ENCODE results near the gene CC2D2B.

The CC2D2B gene

DNA sequence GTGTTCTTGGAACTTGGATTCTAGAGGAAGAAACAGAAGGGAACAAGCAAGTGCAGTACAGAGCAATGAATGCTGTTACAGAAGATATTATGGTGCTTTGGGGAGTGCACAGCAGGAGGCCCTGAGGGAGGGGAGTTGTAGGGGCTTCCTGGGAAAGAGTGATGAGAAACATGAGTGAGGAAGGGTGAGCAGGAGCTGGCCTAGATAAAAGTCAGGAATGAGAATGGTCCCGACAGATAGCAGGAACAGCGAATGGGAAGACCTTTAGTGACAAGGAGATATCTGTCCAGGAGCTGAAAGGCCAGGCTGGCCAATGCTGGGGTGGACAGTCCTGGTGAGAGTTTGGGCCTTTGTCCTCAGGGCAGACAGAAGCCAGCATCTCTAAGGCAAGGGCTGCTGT is 115.0 kb downstream of the CC2D2B start:
- H3K36me3 ChIP-seq (ENCODE audit: control insufficient read depth, low read length) = no peaks in the 10 kb centered on the region
- no peaks in the 10 kb centered on the region for H3K4me1 ChIP-seq (ENCODE audit: control insufficient read depth, low read length)
- no peaks in the 10 kb centered on the region for H3K9me3 ChIP-seq (ENCODE audit: control insufficient read depth, insufficient read depth, low read length)
- no peaks in the 10 kb centered on the region for H3K79me2 ChIP-seq (ENCODE audit: control insufficient read depth, low read length)
- H3F3A ChIP-seq (ENCODE audit: control insufficient read depth, insufficient read depth) = no peaks in the 10 kb centered on the region
- H3K27me3 ChIP-seq (ENCODE audit: control insufficient read depth, low read length) = no peaks in the 10 kb centered on the region
- TF ChIP-seq, protein P1, sequence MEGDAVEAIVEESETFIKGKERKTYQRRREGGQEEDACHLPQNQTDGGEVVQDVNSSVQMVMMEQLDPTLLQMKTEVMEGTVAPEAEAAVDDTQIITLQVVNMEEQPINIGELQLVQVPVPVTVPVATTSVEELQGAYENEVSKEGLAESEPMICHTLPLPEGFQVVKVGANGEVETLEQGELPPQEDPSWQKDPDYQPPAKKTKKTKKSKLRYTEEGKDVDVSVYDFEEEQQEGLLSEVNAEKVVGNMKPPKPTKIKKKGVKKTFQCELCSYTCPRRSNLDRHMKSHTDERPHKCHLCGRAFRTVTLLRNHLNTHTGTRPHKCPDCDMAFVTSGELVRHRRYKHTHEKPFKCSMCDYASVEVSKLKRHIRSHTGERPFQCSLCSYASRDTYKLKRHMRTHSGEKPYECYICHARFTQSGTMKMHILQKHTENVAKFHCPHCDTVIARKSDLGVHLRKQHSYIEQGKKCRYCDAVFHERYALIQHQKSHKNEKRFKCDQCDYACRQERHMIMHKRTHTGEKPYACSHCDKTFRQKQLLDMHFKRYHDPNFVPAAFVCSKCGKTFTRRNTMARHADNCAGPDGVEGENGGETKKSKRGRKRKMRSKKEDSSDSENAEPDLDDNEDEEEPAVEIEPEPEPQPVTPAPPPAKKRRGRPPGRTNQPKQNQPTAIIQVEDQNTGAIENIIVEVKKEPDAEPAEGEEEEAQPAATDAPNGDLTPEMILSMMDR (IDR thresholded peaks at IDR 0.05; ENCODE audit: low read depth, low read length, poor library complexity, severe bottlenecking) = no peak
- no peak for TF ChIP-seq EZH2phosphoT487 (IDR thresholded peaks at IDR 0.05; ENCODE audit: borderline replicate concordance, low read length)
- no peaks in the 10 kb centered on the region for H3K9me2 ChIP-seq (replicated peaks; ENCODE audit: control insufficient read depth, low read length)
- H3K4me2 ChIP-seq (ENCODE audit: low read length) = no peak overlapping the region
- no peak overlapping the region for H3K4me3 ChIP-seq (ENCODE audit: low read length)
- H3K27ac ChIP-seq (ENCODE audit: low read depth, low read length) = no peak overlapping the region
- no peaks in the 10 kb centered on the region for H4K20me1 ChIP-seq (ENCODE audit: control insufficient read depth, insufficient read depth, low read depth, low read length)

DNA sequence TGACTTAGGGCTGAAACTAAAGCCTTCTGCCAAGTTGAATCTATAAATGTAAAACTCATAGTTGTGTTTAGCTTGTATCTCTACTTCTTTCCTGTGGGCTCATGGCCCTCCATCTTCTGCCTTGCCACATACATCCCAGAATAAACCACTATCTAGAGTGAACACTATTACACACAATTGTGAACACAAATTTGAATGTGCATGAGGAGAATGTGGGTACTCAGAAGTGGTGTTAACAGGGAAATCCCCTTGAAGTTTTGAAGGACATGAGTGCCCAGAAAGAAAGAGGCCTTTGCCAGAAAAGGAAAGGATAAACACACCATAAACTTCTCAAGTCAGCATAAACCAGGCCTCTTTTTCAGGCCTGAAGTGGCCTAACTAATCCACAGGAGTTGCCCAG is 115.4 kb downstream of the CC2D2B start:
- no peak overlapping the region for H3K4me2 ChIP-seq (ENCODE audit: low read length)
- H3K4me1 ChIP-seq (ENCODE audit: control insufficient read depth, low read length) = no peaks in the 10 kb centered on the region
- no peak overlapping the region for H3K27ac ChIP-seq (ENCODE audit: low read depth, low read length)
- no peaks in the 10 kb centered on the region for H3K79me2 ChIP-seq (ENCODE audit: control insufficient read depth, low read length)
- H3K36me3 ChIP-seq (ENCODE audit: control insufficient read depth, low read length) = no peaks in the 10 kb centered on the region
- H4K20me1 ChIP-seq (ENCODE audit: control insufficient read depth, insufficient read depth, low read depth, low read length) = no peaks in the 10 kb centered on the region
- no peaks in the 10 kb centered on the region for H3K27me3 ChIP-seq (ENCODE audit: control insufficient read depth, low read length)
- H3K9me3 ChIP-seq (ENCODE audit: control insufficient read depth, insufficient read depth, low read length) = no peaks in the 10 kb centered on the region
- H3K4me3 ChIP-seq (ENCODE audit: low read length) = no peak overlapping the region
- TF ChIP-seq, protein P1 (IDR thresholded peaks at IDR 0.05; ENCODE audit: low read depth, low read length, poor library complexity, severe bottlenecking) = no peak
- TF ChIP-seq EZH2phosphoT487 (IDR thresholded peaks at IDR 0.05; ENCODE audit: borderline replicate concordance, low read length) = no peak
- no peaks in the 10 kb centered on the region for H3F3A ChIP-seq (ENCODE audit: control insufficient read depth, insufficient read depth)
- H3K9me2 ChIP-seq (replicated peaks; ENCODE audit: control insufficient read depth, low read length) = no peaks in the 10 kb centered on the region

DNA sequence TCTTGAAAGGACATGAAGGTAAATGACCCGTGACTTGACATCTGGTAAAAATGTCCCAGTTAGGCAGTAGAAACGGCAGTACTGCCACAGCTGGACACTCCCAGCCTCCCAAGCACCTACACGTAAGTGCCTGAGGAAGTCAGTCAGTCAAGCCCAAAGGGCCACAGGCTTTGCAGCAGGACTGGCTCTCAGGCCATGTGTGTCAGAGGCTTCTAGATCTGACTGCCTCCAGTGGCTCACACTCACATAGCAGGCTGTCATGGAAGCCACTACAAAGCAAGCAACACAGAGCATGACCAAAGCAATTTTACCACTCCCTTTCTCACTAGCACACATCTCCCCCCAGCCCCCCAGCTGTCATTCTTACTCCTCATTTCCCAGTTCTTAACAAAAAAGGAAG is 117.8 kb downstream of the CC2D2B start:
- H3K79me2 ChIP-seq (ENCODE audit: control insufficient read depth, low read length) = no peaks in the 10 kb centered on the region
- H3K27ac ChIP-seq (ENCODE audit: low read depth, low read length) = no peak overlapping the region
- no peaks in the 10 kb centered on the region for H3K27me3 ChIP-seq (ENCODE audit: control insufficient read depth, low read length)
- TF ChIP-seq EZH2phosphoT487 (IDR thresholded peaks at IDR 0.05; ENCODE audit: borderline replicate concordance, low read length) = no peak
- TF ChIP-seq, protein P1 (IDR thresholded peaks at IDR 0.05; ENCODE audit: low read depth, low read length, poor library complexity, severe bottlenecking) = peak; percentile 51
- no peaks in the 10 kb centered on the region for H4K20me1 ChIP-seq (ENCODE audit: control insufficient read depth, insufficient read depth, low read depth, low read length)
- H3K4me3 ChIP-seq (ENCODE audit: low read length) = no peak overlapping the region
- H3K4me1 ChIP-seq (ENCODE audit: control insufficient read depth, low read length) = no peaks in the 10 kb centered on the region
- no peak overlapping the region for H3K4me2 ChIP-seq (ENCODE audit: low read length)
- H3K9me2 ChIP-seq (replicated peaks; ENCODE audit: control insufficient read depth, low read length) = no peaks in the 10 kb centered on the region
- H3K9me3 ChIP-seq (ENCODE audit: control insufficient read depth, insufficient read depth, low read length) = no peaks in the 10 kb centered on the region
- H3K36me3 ChIP-seq (ENCODE audit: control insufficient read depth, low read length) = no peaks in the 10 kb centered on the region
- no peaks in the 10 kb centered on the region for H3F3A ChIP-seq (ENCODE audit: control insufficient read depth, insufficient read depth)

DNA sequence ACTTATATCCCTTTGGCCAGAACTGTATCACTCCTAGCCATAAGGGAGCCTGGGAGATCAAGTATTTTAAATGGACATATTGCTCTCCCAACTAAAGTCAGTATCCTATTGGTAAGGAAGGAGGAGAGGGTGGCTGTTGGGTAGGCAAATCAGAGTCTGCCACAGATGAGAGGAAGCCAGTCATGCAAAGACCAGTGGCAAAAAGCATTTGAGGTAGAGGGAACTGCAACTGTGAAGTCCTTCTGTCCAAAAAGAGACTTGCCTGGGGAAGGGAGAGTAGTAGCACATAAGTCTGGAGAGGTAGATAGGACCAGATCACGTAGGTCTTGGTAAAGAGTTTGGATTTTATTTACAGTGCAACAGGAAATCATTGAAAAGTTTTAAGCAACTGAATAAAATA is 126.8 kb downstream of the CC2D2B start:
- Histone ChIP-seq H3K4me2 (ENCODE audit: low read length) (no peak overlapping the region), H3K4me3 (ENCODE audit: low read length) (no peak overlapping the region), H3K27ac (ENCODE audit: low read depth, low read length) (no peak overlapping the region), H3K9me3 (ENCODE audit: control insufficient read depth, insufficient read depth, low read length) (no peaks in the 10 kb centered on the region), H3K79me2 (ENCODE audit: control insufficient read depth, low read length) (no peaks in the 10 kb centered on the region), H3K27me3 (ENCODE audit: control insufficient read depth, low read length) (no peaks in the 10 kb centered on the region), H3K9me2 (replicated peaks; ENCODE audit: control insufficient read depth, low read length) (no peaks in the 10 kb centered on the region), H3K4me1 (ENCODE audit: control insufficient read depth, low read length) (peaks cover 9% of the 10 kb centered on the region), H3F3A (ENCODE audit: control insufficient read depth, insufficient read depth) (no peaks in the 10 kb centered on the region), H4K20me1 (ENCODE audit: control insufficient read depth, insufficient read depth, low read depth, low read length) (no peaks in the 10 kb centered on the region), H3K36me3 (ENCODE audit: control insufficient read depth, low read length) (no peaks in the 10 kb centered on the region)
- no peak for TF ChIP-seq EZH2phosphoT487 (IDR thresholded peaks at IDR 0.05; ENCODE audit: borderline replicate concordance, low read length)
- TF ChIP-seq, protein P1 (IDR thresholded peaks at IDR 0.05; ENCODE audit: low read depth, low read length, poor library complexity, severe bottlenecking) = no peak

Measured in DOHH2 (cell line).